NCI-H187 (cell line): ENCODE data around the gene CCNI2.
A peak's percentile ranks its signal among the peaks of the same experiment; 100 is the strongest.

Source experiments
- DNase-seq, 2 experiments: peaks; one replicate each; lab custom pipeline; 2025; lab: John Stamatoyannopoulos, UW

Gene CCNI2, protein sequence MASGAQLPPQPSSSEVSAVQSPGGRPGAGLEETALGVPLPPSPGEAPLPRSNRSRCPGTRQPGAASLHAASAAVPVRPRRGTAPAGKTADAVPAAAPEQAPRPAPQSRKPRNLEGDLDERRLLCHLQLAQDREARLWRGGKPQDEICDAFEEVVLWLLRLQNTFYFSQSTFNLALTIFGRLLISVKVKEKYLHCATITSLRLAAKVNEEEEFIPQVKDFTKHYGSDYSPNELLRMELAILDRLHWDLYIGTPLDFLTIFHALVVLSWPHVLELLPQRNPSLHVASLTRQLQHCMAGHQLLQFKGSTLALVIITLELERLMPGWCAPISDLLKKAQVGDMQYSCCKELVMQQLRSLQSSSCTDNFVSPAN

DNA sequence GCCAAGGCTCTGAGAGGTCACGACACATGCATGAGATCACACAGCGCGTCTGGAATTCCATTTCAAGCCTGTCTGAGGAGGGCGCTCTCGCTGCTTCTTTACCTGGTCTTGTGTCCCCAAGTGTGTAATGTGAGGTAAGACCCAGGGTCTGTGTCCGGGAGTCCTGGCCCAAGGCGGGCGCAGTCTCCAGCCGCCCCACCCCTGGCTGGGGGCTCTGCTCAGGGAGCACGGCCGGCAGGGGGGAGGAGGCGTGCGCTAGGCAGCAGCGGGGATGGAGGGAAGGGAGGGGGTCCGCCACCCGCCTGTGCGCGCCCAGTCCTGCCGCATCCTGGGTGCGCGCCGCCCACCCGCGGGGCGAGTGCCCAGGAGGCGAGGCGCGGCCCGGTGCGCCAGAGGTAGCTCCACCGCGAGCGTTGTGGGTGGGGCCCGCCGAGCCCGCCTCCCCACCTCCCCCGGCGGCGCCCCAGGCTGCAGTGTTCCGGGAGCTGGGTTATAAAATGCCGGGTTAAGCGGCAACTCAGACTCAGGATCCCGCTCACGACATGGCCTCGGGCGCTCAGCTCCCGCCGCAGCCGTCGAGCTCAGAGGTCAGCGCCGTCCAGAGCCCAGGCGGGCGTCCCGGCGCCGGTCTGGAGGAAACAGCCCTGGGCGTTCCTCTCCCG lies at the start of gene CCNI2:
Gene CCNI2 (plus strand): TSS at position 473 of the 662 bp plus-strand sequence. CDS start 70 bp downstream, at position 543.
- DNase-seq: no peak

DNA sequence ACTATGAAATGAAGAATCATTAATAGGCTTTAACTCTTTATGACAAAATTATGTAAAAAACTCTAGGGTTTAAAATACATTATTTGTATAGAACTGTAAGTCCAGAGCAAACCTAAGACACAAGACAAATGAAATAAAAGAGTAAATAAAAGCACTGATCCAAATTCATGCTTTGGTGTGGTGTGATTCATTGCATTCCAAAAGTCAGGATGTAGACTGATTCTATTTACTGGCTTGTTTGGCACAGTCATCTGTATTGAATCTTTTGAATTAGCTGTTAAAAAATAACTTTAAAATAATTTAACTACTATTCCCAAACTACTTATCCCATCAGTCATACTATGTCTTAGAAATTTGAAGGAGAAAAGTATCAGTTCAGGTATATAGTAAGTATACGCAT lies 42.4 kb upstream of the CCNI2 start:
- DNase-seq: no peak

DNA sequence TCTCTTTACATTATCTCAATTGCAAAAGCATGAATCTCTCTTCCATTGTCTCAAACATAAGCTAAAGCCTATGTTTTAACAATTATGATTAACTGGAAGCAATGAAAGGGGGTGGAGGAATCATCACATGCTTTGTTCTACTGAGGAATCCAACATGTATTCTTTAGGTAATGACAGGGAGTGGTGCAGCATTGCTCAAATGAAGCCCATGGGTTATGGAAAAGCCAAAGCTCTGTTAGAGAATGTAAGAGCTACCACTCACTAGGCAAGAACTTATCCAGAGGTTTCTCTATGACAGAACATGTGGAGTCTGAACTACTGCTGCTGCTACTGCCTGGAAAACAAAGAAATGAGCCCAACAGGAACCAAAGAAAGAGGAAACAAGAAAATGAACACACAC lies 38.6 kb upstream of the CCNI2 start:
- DNase-seq: no peak

DNA sequence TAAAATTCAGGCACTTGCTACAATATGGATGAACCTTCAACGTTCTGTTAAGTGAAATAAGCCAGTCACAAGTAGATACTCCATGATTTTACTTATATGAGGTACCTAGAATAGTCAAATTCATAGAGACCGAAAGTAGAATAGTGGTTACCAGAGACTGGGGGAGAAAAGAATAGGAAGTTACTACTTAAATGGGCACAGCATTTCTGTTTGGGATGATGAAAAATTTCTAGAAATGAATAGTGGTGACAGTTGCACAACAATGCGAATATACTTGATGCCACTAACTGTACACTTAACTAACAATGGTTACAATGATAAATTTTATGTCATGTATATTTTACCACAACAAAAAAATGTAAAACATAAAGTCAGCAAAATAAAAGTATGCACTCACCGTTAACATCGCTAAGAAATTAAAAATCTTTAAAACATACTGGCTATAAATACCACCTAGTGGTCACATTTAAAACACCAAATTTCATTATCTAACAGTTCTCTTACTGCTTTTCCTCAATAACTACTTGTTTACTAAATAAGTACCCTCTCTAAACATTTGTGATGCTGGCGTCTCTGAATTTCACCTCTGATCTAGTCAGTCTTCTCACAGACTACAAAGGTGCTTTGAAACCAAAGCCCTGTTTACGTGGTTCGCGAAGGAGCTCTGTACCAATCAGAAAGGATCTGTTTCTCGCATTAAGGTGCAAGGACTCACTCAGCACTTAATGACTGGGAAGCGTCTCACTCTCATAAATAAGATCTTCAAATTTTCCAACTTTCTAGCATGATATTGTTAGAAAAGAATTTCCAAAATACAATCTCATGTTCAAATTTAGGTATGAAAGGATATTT lies 32.5 kb upstream of the CCNI2 start:
- DNase-seq: no peak

DNA sequence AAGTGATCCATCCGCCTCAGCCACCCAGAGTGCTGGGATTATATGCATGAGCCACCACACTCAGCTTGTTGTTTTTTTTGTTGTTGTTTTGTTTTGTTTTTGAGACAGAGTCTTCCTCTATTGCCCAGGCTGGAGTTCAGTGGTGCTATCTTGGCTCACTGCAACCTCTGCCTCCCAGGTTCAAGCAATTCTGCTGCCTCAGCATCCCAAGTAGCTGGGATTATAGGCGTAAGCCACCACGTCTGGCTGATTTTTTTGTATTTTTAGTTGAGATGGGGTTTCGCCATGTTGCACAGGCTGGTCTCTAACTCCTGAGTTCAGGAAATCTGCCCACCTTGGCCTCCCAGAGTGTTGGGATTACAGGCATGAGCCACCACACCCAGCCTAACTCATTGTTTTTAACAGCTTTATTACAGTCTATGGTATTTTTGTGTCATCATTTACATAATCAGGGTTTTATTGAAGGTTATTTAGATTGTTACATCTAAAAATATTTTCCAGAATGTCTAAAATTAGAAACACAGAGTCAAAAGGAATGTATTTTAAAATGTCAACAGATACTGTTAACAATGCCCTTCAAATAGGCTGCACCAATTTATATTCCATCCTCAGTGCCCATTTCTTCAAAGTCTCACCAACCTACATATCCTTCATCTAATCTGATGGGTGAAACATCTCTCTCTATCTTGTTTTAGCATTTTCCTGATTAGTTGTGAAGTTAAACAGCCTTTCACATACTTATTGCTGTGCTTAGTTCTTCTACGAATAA lies 28.5 kb upstream of the CCNI2 start:
- no peak for DNase-seq

DNA sequence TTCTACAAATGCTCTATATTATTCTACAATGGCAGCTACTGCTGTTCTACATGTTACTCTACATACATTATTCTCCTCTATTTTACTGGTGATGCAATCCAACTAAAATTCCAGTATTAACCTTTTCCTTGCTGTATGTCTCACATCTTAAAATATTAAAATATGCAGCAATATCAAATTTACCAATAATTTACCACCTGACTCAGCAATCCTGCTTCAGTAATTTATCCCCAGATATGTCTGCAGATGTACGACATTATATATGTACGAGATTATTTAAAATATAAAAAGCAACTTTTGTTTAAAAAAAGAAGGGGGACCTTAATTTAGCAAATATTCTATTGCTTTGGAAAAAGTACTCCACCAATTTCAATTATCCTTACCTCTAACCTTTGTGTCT lies 21.5 kb upstream of the CCNI2 start:
- DNase-seq: no peak

DNA sequence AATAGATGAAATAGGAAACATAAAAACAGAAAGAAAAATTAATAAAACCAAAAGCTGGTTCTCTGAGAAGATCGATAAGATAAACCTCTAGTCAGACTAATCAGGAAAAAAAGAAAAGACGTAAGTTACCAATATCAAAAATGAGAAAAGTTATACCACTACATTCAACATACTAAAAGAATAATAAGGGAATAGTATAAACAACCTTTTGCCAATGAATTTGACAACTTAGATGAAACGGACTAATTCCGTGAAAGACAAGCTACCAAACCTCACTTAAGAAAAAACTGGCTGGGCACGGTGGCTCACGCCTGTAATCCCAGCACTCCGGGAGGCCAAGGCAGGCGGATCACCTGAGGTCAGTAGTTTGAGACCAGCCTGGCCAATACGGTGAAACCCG lies 17.3 kb upstream of the CCNI2 start:
- no peak for DNase-seq

DNA sequence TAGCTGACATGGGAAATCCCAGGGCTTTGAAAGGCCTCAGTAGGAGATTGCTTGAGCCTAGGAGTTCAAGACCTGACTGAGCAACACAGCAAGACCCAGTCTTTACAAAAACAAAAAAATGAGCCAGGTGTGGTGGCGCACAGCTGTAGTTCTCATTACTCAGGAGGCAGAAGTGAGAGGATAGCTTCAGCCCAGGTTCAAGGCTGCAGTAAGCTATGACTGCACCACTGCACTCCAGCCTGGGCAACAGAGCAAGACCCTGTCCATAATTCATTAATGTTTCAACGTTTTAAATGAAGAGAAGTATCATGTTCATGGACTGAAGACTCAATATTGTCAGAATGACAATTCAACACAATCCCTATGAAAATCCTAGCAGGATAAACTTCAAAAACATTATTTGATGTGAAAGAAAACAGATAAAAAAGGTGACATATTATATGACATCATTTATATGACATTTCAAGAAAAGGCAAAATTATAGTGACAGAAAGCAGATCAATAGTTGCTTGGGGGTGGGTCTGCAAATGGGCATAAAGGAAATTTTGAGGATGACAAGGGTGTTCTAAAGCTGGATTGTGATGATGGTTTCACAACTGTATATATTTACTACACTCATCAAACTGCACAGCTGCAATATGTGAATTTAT lies 13.6 kb upstream of the CCNI2 start:
- no peak for DNase-seq

DNA sequence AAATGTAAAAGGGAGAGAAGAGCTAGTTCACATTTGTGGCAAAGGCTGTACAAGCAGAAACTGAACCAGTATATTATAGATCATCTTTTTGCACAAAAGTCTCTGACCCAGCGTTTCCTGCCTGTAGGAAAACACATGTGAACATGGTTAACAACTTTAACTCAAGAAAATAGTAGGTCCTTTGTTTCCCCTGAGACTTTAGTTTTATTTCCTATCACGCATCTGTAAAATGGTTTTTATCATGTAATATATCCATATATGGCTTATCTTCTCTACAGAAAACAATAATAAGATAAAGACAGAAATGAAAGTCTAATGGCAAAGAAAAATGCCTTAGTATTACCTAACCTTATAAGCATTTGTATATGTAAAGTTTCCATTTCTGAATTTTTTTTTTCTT lies 12.5 kb upstream of the CCNI2 start:
- DNase-seq: no peak

DNA sequence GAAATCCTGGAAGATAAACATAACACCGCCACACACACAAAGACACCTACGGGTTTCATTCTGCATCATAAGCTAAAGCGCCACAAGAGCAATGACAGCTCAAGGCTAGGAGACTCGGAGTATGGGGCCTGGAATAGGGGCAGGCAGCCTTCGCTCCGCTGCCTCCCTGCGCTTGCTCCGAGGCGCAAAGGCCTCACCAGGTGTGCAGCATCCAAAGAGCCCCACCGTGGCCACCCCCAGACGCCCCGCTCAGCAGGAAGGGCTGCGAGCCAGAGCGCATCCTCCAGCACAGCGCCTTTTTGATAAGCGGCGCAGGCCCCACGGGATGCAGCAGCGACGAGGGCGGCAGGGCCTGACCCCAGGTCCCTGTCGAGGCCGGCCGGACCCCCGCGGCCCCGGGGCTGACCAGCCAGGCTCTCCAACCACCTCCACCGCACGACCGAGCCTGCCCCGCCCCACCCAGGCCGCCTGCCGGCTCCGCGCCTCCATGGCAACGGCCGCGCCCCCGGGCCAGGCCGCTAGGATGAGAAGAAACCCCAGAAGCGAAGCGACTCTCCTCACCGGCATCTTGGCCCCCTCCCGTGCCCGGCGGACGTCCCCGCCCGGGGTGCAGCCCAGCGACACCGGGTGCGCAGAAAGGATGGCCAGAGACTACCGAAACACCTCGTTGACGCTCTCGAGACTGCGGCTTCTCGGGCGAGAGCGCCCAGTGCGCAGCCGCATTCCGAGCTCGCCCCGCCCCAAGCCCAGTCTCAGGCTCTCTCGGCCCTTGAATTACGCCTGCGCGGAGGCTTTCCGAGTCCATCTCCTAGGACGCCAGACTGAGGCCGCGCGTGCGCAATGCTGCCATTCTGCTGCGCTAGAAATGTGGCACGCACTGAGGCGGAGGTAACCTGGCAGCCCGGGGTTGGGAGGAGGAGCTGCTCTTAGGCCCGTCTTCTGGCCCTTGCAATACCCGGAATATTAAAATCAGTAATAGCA lies 10.1 kb upstream of the CCNI2 start, which contains the start of gene KIF3A:
Gene KIF3A (minus strand): TSS at position 694 of the 981 bp plus-strand sequence. CDS start 127 bp downstream, at position 567.
- DNase-seq: peak; percentile 91 to 93

DNA sequence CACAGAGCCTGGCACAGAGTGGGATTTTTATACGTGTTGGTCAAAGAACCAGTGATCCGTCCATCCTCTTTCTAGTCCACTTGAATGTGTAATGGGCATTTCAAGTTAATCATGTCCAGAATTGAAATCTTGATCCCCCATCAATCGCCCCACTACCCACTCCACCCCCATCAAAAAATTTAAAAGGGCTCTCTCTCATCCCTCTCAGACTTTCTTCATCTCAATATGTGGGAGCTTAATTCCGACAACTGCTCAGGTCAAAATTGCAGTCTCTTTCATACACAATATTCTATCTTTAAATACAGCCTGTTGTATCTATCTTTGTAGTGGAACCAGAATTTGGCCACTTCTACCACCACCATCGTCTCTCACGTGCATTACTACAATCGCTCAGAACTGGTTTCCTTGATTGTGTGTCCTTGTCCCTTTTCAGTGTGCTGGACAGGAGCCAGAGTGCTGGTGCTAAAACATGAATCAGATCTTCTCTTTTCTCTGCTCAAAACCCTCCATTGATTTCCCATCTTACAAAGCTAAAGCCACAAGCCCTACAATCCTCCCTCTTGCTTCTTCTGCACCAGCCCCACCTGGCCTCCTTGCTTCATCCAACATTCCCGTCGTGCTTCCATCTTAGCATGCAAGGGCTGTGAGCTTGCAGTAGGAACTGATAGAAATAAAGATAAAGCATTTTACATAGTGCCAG lies 9.1 kb upstream of the CCNI2 start:
- no peak for DNase-seq

DNA sequence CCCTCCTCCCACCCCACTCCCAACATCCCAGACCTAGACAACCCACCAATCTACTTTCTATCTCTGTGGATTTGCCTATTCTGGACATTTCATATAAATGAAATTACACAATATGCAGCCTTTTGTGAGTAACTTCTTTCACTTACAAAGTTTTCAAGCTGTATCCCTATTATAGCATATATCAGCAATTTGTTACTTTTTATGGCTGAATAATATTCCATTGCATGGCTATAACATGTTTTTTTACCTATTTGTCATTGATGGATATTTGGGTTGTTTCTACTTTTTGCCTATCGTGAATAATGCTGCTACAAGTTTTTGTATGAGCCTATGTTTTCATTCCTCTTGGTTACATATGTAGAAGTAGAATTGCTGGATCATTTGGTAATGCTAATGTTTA lies 8.0 kb upstream of the CCNI2 start:
- no peak for DNase-seq

DNA sequence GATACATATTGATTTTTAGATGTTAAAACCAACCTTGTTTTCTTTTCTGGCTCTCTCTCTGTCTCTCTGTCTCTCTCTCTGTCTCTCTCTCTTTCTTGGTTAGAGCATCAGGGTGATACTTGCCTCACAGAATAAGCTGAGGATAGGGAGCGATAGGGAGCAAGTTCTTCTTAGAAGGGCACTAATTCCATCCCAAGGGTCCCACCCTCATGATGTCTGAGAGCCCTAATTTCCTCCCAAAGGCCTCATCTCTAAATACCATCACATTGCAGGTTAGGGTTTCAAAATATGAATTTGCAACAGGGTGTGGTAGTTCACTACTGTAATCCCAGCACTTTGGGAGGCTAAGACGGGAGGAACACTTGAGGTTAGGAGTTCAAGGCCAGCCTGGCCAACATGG lies 5.1 kb upstream of the CCNI2 start:
- DNase-seq: no peak

DNA sequence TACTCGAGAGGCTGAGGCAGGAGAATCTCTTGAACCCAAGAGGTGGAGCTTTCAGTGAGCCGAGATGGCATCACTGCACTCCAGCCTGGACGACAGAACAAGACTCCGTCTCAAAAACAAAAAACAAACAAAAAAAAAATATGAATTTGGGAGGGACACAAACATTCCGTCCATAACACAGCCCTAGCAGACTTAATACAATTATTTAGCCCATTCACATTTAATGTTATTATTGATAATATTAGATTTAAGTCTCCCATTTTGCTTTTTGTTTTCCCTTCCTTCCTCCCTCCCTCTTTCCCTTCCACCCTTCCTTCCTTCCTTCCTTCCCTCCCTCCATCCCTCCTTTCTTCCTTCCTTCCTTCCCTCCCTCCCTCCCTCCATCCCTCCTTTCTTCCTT lies 4.6 kb upstream of the CCNI2 start:
- DNase-seq: no peak

DNA sequence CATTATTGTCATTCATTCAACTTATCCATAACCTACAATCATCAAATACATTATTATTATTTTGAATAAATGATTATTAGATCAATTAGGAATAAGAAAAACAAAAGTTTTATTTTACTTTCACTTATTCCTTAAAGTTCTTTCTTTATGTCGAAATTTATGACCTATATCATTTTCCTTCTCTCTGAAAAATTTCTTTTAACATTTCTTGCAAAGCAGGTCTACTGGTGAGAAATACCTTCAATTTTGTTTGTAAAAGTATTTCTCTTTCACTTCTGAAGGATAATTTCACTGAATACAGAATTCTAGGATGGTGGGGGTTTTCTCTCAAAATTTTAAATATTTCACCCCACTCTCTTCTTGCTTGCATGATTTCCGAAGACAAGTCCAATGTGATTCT lies 2.6 kb upstream of the CCNI2 start:
- DNase-seq: no peak

DNA sequence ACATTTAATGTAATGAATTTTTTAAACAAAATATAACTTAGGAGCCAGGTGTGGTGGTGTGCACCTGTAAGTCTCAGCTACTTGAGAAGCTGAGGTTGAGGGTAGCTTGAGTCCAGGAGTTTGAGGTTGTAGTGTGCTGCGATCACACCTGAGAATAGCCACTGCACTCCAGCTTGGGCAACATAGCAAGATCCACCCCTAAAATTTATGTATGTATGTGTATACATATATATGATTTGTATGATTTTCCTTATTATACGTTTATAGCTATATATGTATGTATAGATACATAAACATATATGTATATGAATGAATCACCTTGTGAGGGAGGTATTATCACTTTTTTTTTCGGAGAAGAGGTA lies 653 bp upstream of the CCNI2 start:
- DNase-seq: no peak

DNA sequence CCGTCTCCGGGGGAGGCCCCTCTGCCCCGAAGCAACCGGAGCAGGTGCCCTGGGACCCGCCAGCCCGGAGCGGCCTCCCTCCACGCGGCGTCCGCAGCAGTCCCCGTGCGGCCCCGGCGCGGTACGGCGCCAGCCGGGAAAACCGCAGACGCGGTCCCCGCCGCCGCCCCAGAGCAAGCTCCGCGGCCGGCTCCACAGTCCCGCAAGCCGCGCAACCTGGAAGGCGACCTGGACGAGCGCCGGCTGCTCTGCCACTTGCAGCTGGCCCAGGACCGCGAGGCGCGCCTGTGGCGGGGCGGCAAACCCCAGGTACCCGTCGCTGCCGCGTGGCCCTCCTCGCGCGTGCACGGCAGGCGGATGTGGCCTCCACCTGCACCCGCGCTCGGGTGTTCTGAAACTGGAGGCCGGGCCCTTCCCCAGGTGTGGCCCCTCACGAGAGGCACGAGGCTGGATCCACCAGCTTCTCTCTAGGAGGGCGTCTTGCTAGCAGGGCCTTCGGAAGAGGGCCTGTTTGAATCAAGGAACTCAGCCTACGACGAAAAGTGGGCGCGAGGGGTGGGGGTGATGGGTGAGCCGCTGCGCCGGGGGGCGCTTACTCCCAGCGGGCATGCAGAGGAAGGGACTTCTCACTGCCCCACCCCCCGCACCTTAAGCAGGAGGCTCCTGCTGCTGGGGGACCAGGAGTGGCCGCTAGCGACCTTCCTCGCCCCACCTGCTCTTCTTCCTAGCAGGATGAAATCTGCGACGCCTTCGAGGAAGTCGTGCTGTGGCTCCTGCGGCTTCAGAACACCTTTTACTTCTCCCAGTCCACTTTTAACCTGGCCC lies 602 bp downstream of the CCNI2 start:
- DNase-seq: no peak

DNA sequence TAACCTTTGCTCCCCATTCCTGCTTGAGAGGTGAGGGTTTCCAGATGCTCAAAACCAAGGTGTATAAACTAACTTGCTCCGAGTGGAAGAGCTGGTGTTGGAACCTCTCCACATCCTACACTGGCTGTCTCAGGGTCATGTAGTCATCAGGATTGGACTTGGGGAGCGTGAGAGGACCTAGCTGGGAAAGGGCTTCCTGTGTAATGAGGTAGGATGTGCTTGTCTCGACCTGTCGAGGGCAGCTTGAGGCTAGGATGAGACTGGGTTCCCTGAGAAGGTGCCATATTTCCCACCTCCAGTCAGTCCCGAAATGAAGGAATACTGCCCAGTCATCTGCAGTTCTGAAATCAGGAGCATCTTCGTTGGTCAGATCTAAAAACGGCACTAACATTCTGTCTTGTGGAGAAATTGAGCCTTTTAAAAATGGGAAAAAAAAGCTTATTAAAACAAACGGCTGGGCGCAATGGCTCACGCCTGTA lies 1.3 kb downstream of the CCNI2 start:
- DNase-seq: no peak

DNA sequence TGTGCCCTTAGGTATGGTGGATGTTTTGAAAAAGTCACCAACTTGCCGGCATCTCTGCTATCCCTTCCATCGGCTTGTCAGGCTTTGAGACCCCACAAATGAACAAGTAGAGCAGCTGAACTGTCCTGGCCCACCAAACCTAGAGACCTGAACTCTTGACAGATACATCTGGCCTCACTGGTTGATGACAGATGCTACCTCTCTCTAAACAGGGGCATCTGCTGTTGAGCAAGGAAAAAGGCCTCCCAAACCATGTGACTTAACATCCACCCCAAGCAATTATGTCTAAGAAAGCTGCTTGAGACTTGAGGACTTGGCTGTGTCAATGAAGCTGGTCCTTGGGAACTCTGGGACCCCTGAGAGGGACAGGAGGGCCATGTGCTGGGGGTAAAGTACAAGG lies 2.3 kb downstream of the CCNI2 start:
- no peak for DNase-seq
